GM12878 (cell line): Measurements from ENCODE around the gene FKBP3. TPM values are rescaled to one million over a fixed set of nuclear protein-coding genes. Genes with fewer than 3 reads are reported as not detected.

Source experiments
- ATAC-seq: fragments of 200-7000 bp; cut with Tn5 transposase; 3 replicates; pipeline ENCODE4 v1.9.1; 2020; ENCODE audit warnings: mild to moderate bottlenecking, moderate library complexity
- BruUV-seq: library from RNA; stranded (reverse); fragments of 400-500 nt; replicated peaks from 2 replicates; lab custom pipeline; 2021; lab: Mats Ljungman, UMichigan
- CTCF ChIA-PET: fragments of 300-600 bp; sonication (Branson Sonifier 250); formaldehyde crosslinking; extraction: SDS; loops from one replicate; lab custom pipeline; 2021; ENCODE audit warnings: inconsistent platforms; lab: Yijun Ruan, JAX
- POLR2A ChIA-PET: fragments of 350-600 bp; formaldehyde crosslinking; extraction: SDS; loops from one replicate; lab custom pipeline; 2021; ENCODE audit warnings: inconsistent platforms; lab: Charles Lee
- RAD21 ChIA-PET: fragments of 300-600 bp; sonication (Branson Sonifier 250); formaldehyde crosslinking; loops from one replicate; lab custom pipeline; 2023; ENCODE audit warnings: antibody characterized with exemption; ENCODE audit not compliant: unreplicated experiment; lab: Charles Lee
- SMC1A ChIA-PET: fragments of 300-600 bp; sonication (Branson Sonifier 250); formaldehyde crosslinking; loops from one replicate; lab custom pipeline; 2023; ENCODE audit not compliant: unreplicated experiment, uncharacterized antibody; lab: Charles Lee
- DNase-seq: peaks from one replicate; pipeline ENCODE4 v3.0.0-alpha.2; 2011; ENCODE audit warnings: low read depth, low spot score
- FAIRE-seq: peaks from 3 replicates; lab custom pipeline; 2011; peaks lifted over from hg19 to GRCh38; lab: Jason Lieb, UNC
- H2AFZ ChIP-seq: 2 replicates; pipeline ENCODE4 v1.6.0; 2011; ENCODE audit warnings: low read depth, low read length, control low read depth; ENCODE audit not compliant: control insufficient read depth
- H3K27ac ChIP-seq: 2 replicates; pipeline ENCODE4 v1.5.1; 2011; ENCODE audit warnings: control low read depth; ENCODE audit not compliant: control insufficient read depth, insufficient read depth
- H3K27me3 ChIP-seq, 2 experiments: replicated peaks in 1 of 2; 2 replicates each; pipeline versions ENCODE4 v1.6.0 to v1.6.1; 2011; ENCODE audit warnings: low read length in 1 of 2; ENCODE audit not compliant: control insufficient read depth in 2 of 2, insufficient read depth in 2 of 2
- H3K36me3 ChIP-seq, 2 experiments: 2 replicates each; pipeline ENCODE4 v1.5.1; 2011; ENCODE audit warnings: low read length in 1 of 2; ENCODE audit not compliant: control insufficient read depth in 2 of 2, insufficient read depth in 2 of 2
- H3K4me1 ChIP-seq: 2 replicates; pipeline ENCODE4 v1.6.1; 2011; ENCODE audit warnings: mild to moderate bottlenecking, low read length, moderate library complexity, mixed read lengths; ENCODE audit not compliant: control insufficient read depth, insufficient read depth
- H3K4me2 ChIP-seq: 2 replicates; pipeline ENCODE4 v1.6.0; 2011; ENCODE audit warnings: control low read depth; ENCODE audit not compliant: control insufficient read depth, insufficient read depth
- H3K4me3 ChIP-seq: fragments of 200-600 bp; sonication (generic); 2 replicates; pipeline ENCODE4 v1.5.1; 2016
- H3K79me2 ChIP-seq: 2 replicates; pipeline ENCODE4 v1.6.0; 2011; ENCODE audit warnings: low read length; ENCODE audit not compliant: control insufficient read depth, insufficient read depth
- H3K9ac ChIP-seq: 2 replicates; pipeline ENCODE4 v1.8.0; 2011; ENCODE audit warnings: low read length, control low read depth, mixed read lengths; ENCODE audit not compliant: control insufficient read depth, insufficient read depth
- H3K9me3 ChIP-seq: replicated peaks from 3 replicates; pipeline ENCODE4 v1.5.1; 2011; ENCODE audit warnings: mild to moderate bottlenecking, low read length; ENCODE audit not compliant: control insufficient read depth, insufficient read depth
- H4K20me1 ChIP-seq: 2 replicates; pipeline ENCODE4 v1.6.0; 2011; ENCODE audit not compliant: control insufficient read depth, insufficient read depth
- CBFB ChIP-seq: IDR thresholded peaks from 2 replicates; pipeline ENCODE4 v1.6.1; 2016; ENCODE audit warnings: antibody characterized with exemption, low read depth
- CREB1 ChIP-seq: IDR thresholded peaks from 2 replicates; pipeline ENCODE4 v1.6.1; 2012; ENCODE audit warnings: low read depth, mild to moderate bottlenecking, inconsistent platforms
- GATAD2B ChIP-seq: fragments of 450-650 bp; conservative IDR thresholded peaks from 2 replicates; pipeline ENCODE4 v1.6.1; 2017; ENCODE audit warnings: low read depth, mild to moderate bottlenecking, moderate library complexity
- NBN ChIP-seq: fragments of 450-650 bp; IDR thresholded peaks from 2 replicates; pipeline ENCODE4 v1.6.1; 2016
- NFIC ChIP-seq: IDR thresholded peaks from 2 replicates; pipeline ENCODE4 v1.6.1; 2012; ENCODE audit warnings: low read depth, mild to moderate bottlenecking, inconsistent platforms, low read length, moderate library complexity
- NFYB ChIP-seq: IDR thresholded peaks from 2 replicates; pipeline ENCODE4 v1.6.1; 2011; ENCODE audit warnings: low read depth, mild to moderate bottlenecking, low read length, improper control_type of control experiment, moderate library complexity; ENCODE audit not compliant: insufficient read depth
- NR2C1 ChIP-seq: fragments of 450-650 bp; IDR thresholded peaks from 2 replicates; pipeline ENCODE4 v1.6.1; 2017; ENCODE audit warnings: antibody characterized with exemption, mild to moderate bottlenecking, moderate library complexity
- NR2C2 ChIP-seq: IDR thresholded peaks from 2 replicates; pipeline ENCODE4 v1.6.1; 2011; ENCODE audit warnings: borderline replicate concordance, low read depth; ENCODE audit not compliant: control insufficient read depth, insufficient read length
- PAX5 ChIP-seq: IDR thresholded peaks from 2 replicates; pipeline ENCODE4 v1.6.1; 2011; ENCODE audit warnings: low read depth, low read length, borderline replicate concordance
- POLR2AphosphoS2 ChIP-seq: IDR thresholded peaks from 2 replicates; pipeline ENCODE4 v1.6.1; 2011; ENCODE audit warnings: low read depth, mild to moderate bottlenecking, low read length, improper control_type of control experiment, moderate library complexity
- POLR2AphosphoS5 ChIP-seq: IDR thresholded peaks from 2 replicates; pipeline ENCODE4 v1.6.1; 2011; ENCODE audit warnings: mild to moderate bottlenecking, low read length, inconsistent platforms
- REST ChIP-seq: IDR thresholded peaks from 2 replicates; pipeline ENCODE4 v1.6.1; 2012; ENCODE audit warnings: mild to moderate bottlenecking, low read depth, low read length
- SMAD5 ChIP-seq: IDR thresholded peaks from 2 replicates; pipeline ENCODE4 v1.6.1; 2016; ENCODE audit warnings: antibody characterized with exemption, low read depth
- SMARCA5 ChIP-seq: fragments of 450-650 bp; IDR thresholded peaks from 2 replicates; pipeline ENCODE4 v1.6.1; 2017; ENCODE audit warnings: mild to moderate bottlenecking
- YBX1 ChIP-seq: fragments of 450-650 bp; IDR thresholded peaks from 2 replicates; pipeline ENCODE4 v1.6.1; 2016; ENCODE audit warnings: antibody characterized with exemption
- WGBS: methylation state at CpG from one replicate; pipeline ENCODE4 v1.1.6; 2016; ENCODE audit warnings: low lambda C conversion rate; ENCODE audit not compliant: insufficient replicate concordance, insufficient coverage; ENCODE audit errors: missing lambda C conversion rate; 5-methylcytosine and 5-hydroxymethylcytosine counted together
- in situ Hi-C: fragments of 300-500 bp; cut with MboI; formaldehyde crosslinking; loops from 9 replicates; pipeline ENCODE4 v1.14.3; 2018; ENCODE audit warnings: mixed read lengths
- intact Hi-C: fragments of 100-400 bp; cut with micrococcal nuclease; formaldehyde crosslinking; loops from one replicate; pipeline ENCODE4 v1.14.2; 2022; ENCODE audit not compliant: unreplicated experiment
- polyA plus RNA-seq, 11 experiments: library from polyadenylated mRNA; depleted of rRNA in 4 of 11; unstranded in 6 of 11; stranded (reverse) in 5 of 11; fragments of >200 nt; fragmentation: Nextera tagmentation in 4 of 11; fragmentation: Illumina TruSeq in 1 of 11; extraction: Ambion mirVana in 4 of 11; extraction: Trizol in 1 of 11; gene quantifications; 1 replicate in 1 of 11; 2 replicates in 10 of 11; pipeline versions ENCODE4 v1.2.1 to v1.2.3, GENCODE V29; 2011 to 2016; ENCODE audit warnings: inconsistent platforms in 2 of 11, missing spikeins in 2 of 11, low read depth in 1 of 11
- total RNA-seq, 4 experiments: library from RNA; depleted of rRNA in 3 of 4; stranded (reverse); fragments of >200 nt in 3 of 4; fragmentation: Illumina TruSeq in 1 of 4; extraction: Trizol in 1 of 4; gene quantifications; 2 replicates each; pipeline versions ENCODE4 v1.2.1 to v1.2.3, GENCODE V29; 2013 to 2021
- TF ChIP-seq, protein P1 (sequence below): fragments of 450-650 bp; IDR thresholded peaks from 2 replicates; pipeline ENCODE4 v1.6.1; 2018; ENCODE audit warnings: mild to moderate bottlenecking, low read depth, moderate library complexity; ENCODE audit not compliant: partially characterized antibody

FKBP3 gene
- total and polyA plus RNA-seq, 10 of the 15 experiments (the other 5 are each of a cell fraction or from before 2014, with no cell fraction given), result 67.2 to 218 (median 129) TPM

DNA sequence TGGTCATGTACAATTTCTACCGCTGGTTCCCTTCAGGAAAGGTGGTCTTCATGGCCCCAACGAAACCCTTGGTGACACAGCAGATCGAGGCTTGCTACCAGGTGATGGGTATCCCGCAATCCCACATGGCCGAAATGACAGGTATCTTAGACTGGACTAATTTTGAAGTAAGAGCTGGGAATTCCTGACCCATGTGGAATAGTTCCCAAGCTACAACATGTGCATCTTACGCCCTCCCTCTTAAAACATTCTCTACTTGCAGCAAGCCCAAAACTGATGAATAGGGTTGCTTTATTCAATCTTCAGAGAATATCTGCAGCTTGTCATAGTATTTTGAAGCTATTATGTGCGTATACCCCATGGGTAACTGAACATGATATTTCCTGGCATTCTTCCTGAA lies 2.1 kb upstream of the FKBP3 start (continued):
- TF ChIP-seq REST (no peak), PAX5 (no peak), SMAD5 (no peak), NBN (no peak), GATAD2B (no peak), NFIC (no peak), POLR2AphosphoS5 (no peak)

DNA sequence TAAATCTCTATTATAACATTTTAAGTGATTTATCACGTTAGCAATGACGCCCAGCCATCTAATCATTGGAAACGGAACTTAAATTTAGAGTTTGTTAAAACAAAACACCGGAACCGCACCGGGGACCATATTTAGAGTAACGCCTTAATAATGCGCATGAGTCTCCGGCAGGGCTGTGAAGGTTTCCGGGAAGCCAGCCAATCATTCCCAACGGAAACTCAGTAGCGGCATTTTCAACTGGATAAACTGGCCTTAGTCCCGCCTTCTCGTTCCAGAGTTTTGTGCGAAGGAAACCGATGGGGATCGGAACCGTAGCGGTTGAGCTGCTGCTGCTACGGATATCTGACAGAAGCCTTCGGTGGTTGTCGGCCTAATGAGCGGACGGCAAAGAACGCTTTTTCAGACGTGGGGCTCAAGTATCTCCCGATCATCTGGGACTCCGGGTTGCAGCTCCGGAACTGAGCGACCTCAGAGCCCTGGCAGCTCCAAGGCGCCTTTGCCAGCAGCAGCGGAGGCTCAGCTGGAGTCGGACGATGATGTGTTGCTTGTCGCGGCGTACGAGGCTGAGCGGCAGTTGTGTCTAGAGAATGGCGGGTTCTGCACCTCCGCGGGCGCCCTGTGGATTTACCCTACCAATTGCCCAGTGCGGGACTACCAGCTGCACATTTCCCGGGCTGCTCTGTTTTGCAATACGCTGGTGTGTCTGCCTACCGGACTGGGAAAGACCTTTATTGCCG lies 1.5 kb upstream of the FKBP3 start, which contains the start of gene FANCM:
FANCM (plus strand) TSS at position 272 of the 737 bp plus-strand sequence; CDS start at position 374, 102 bp downstream.
- ChIA-PET SMC1A (interaction anchor here (0.8 to 1.9 kb wide), 10 partner anchors 9 to 289 kb away, joined by 3 to 11 read pairs (median 3); partner anchors contain the start of genes KLHL28, PRPF39 and TOGARAM1), CTCF (interaction anchor here (0.8 to 2.6 kb wide), 7 partner anchors 8 to 223 kb away, joined by 3 to 13 read pairs (median 3); partner anchors contain the start of genes KLHL28 and TOGARAM1), RAD21 (interaction anchor here (0.7 to 2.6 kb wide), 6 partner anchors 13 to 186 kb away, joined by 3 to 8 read pairs (median 3); partner anchors contain the start of gene MIS18BP1), POLR2A (interaction anchor here (1.1 to 2.5 kb wide), 6 partner anchors 10 to 174 kb away, joined by 3 to 12 read pairs (median 5); partner anchors contain the start of genes KLHL28 and TOGARAM1)
- peaks cover 76% of the 10 kb centered on the region for H3K79me2 ChIP-seq
- H3K4me1 ChIP-seq, result peaks cover 4% of the 10 kb centered on the region
- H2AFZ ChIP-seq, result peak within 1 kb of the TSS; percentile 97
- no peaks in the 10 kb centered on the region for H4K20me1 ChIP-seq
- ATAC-seq (peak; percentile 67), FAIRE-seq (peak; percentile 89), DNase-seq (peak; percentile 91)
- H3K9me3 ChIP-seq, result no peaks in the 10 kb centered on the region
- peak within 1 kb of the TSS; percentile 77 for H3K27ac ChIP-seq
- in situ Hi-C loops, result loop anchor here (5.0 kb wide), 1 partner anchor 174 kb away; the partner anchor contains the start of genes KLHL28 and TOGARAM1
- H3K27me3 ChIP-seq, result no peaks in the 10 kb centered on the region
- intact Hi-C loops, result loop anchor here (1.0 to 2.0 kb wide), 2 partner anchors 117 to 239 kb away; partner anchors contain the start of gene MIS18BP1
- WGBS, result 2% methylated on average over 48 of the region's 48 CpGs
- peak within 1 kb of the TSS; percentile 86 for H3K9ac ChIP-seq
- TSS peak; percentile 72 for BruUV-seq
- H3K4me2 ChIP-seq, result peak within 1 kb of the TSS; percentile 90
- 0 out of 4 replicates have a peak, but pooled peaks cover 0 to 3% of the 10 kb centered on the region in 2 experiments for H3K36me3 ChIP-seq
- H3K4me3 ChIP-seq, result peak within 1 kb of the TSS; percentile 97
- peak; percentile 94 for TF ChIP-seq NFYB
- no peak for TF ChIP-seq NR2C1
- TF ChIP-seq NR2C2, result no peak
- TF ChIP-seq CREB1, result peak; percentile 77
- TF ChIP-seq SMARCA5, result no peak
- TF ChIP-seq CBFB, result peak; percentile 47; the same call in 1 of the 2 replicates
- TF ChIP-seq POLR2AphosphoS2, result no peak
- TF ChIP-seq, protein P1, sequence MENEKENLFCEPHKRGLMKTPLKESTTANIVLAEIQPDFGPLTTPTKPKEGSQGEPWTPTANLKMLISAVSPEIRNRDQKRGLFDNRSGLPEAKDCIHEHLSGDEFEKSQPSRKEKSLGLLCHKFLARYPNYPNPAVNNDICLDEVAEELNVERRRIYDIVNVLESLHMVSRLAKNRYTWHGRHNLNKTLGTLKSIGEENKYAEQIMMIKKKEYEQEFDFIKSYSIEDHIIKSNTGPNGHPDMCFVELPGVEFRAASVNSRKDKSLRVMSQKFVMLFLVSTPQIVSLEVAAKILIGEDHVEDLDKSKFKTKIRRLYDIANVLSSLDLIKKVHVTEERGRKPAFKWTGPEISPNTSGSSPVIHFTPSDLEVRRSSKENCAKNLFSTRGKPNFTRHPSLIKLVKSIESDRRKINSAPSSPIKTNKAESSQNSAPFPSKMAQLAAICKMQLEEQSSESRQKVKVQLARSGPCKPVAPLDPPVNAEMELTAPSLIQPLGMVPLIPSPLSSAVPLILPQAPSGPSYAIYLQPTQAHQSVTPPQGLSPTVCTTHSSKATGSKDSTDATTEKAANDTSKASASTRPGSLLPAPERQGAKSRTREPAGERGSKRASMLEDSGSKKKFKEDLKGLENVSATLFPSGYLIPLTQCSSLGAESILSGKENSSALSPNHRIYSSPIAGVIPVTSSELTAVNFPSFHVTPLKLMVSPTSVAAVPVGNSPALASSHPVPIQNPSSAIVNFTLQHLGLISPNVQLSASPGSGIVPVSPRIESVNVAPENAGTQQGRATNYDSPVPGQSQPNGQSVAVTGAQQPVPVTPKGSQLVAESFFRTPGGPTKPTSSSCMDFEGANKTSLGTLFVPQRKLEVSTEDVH, result peak; percentile 93
- no peak for TF ChIP-seq YBX1
